Right kidney (tissue), 1 donor: ENCODE data around the gene PATJ.
"Not testable (repeated sequence)": the region's sequence is repeated elsewhere in the genome, so short reads cannot be mapped to it uniquely, and the experiment has no call there.

Experiments used
- DNase-seq: peaks from one replicate; pipeline ENCODE4 v3.0.0-alpha.2; 2016

Gene PATJ

DNA sequence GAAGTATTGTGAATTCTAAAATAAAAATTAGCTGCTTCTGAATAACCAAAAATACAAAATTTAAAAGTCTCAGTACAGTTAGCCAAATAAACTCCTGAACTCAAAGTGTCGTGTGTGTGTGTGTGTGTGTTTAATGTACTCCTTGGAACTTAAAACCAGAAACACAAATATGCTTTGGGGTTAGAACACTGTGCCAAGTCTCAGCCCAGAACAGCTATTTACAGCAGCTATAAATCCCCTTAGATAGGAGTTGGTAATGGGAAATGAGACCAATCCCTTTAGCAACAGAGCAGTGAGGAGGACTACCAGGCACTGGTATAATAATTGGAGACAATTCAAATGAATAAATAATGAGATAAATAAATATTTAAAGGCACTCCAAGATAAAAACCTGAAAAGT, 83.1 kb downstream of the PATJ start:
- no peak for DNase-seq

DNA sequence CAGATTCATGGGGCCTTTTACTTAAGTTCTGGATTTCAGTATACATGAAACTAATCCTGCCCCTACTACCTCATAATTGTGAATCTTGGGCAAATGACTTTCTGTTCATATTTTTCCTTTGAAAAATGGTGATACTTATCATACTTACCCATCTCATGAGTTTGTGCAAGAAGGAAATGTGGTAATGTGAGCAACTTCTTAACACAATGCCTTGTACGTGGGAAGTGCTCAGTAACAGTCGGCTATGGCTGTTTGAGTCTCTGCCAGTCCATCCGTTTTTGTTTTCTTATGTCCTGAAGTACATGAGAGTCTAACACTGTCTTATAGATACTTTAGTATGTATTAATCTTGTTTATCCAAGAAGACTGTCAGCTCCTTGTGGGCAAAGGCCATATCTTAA, 86.5 kb downstream of the PATJ start:
- DNase-seq = no peak

DNA sequence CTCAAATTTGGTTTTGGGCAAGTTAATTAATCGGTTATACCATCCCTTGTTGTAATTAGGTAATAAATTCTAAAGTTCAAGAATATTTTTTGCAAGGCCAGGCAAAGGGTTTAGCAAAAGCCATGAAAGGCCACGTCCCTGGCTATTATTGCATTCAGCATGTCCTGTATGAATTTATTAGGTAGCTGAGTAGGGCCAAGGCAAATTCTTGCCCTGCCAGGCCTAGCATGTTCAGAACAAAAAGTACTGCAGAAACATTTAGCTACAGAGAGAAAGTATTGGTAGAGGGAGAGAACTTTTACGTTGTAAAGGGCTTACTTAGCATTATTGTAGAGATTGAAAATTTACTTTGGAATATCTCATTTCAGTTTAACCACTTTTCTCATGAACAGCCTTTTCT, 94.4 kb downstream of the PATJ start:
- DNase-seq = no peak

DNA sequence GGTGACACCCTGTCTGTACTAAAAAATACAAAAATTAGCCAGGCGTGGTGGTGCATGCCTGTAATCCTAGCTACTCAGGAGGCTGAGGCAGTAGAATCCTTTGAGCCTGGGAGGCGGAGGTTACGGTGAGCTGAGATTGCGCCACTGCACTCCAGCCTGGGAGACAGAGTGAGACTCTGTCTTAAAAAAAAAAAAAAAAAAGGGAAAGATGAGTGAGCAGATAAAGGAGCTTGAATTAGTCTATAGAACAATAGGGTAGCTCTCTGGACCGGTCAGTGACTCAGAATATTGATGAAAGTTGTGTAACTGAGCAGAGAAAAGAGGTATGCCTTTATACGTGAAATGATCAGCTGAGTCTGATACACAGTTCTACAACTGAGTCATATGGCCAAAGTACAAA, 95.3 kb downstream of the PATJ start:
- DNase-seq = not testable (repeated sequence)

DNA sequence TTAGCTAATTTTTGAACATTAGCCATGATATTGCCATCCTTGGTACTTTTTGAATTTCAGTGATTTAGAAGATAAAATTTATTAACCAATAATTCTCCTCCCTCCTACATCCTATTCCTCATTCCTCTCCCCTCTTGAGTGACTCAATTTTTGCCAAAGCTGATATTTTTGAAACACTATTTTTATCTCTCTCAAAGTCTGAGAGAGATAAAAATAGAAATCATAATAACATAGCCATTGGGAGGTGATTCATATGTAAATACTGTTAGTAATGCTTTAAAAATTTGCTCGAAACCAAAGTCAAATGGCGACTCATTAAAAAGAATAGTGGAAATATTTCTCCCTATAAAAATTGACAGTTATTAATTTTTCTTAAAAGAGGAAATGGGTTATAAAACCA, 97.4 kb downstream of the PATJ start:
- no peak for DNase-seq

DNA sequence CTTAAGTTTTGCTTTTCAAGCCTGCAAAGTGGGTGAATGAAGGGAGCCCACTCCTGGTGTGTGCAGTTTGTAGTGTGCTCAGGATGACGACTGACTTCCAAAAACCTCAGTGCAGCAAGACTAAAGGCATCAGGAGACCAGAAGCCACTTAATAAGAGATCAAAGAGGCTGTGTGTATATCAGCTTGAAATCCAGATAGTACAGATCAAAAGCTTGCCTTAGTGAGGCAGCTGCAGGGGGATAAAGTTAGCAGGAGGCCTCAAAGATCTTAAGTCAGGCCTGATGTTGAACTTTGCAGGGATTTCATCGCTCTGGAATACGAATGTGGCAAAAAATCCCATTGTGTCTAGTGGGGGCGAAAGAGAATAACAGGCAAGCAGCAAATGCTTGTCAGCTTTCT, 99.8 kb downstream of the PATJ start:
- no peak for DNase-seq

DNA sequence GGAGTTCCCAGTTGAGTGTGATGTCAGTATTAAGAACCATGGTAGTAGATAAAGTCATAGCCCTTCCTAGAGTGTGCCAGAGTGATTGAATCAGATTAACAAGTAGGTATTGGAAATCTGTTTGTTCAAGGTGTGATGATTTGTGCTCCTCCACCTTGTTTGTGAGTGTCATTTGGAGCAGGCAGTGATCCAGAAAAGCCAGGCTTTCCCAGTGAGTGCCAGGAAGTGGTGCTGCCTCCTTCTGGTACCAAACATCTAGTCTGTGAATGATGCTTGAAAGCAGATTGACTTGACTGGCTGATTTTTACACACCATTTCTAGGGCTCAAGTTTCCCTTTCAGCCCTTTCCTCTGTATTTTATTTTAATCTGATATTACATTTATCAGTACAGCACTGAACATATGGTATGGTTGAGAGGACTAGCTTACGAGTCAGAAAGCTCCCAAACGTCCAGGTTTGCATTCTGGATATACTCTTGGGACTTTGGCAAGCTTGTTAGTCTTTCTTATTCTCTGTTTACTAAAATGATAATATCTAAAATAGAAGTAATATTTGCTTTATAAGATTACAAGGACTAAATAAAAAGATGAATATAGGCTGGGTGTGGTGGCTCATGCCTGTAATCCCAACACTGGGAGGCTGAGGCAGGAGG, 100.7 kb downstream of the PATJ start:
- no peak for DNase-seq

DNA sequence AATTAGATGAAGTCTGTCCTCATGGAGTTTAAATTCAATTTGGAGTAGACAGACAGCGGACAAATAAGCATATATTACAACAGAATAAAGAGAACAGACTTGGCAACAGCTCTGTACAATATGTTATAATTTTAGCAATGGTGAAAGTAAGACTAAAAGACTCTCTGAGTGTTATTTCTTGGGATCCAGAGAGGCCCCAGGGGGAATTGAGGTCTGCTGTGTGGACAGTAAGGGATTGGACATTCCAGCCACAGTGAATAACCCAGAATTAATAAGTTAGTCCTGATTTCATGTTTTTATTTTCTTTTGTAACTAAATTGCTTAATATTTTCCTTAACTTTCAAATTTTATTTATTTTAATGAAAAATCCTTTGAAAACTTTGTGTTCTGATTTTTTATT, 101.7 kb downstream of the PATJ start:
- DNase-seq = no peak

DNA sequence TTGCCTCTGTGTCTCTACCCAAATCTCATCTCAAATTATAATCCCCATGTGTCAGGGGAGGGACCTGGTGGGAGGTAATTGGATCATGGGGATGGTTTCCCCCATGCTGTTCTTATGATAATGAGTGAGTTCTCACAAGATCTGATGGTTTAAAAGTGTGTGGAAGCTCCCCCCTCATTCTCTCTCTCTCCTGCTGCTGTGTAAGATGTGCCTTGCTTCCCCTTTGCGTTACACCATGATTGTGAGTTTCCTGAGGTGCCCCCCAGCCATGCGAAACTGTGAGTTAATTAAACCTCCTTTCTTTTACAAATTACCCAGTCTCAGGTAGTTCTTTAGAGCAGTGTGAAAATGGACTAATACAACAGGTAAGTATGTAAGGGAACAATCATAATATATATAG, 102.4 kb downstream of the PATJ start:
- not testable (repeated sequence) for DNase-seq

DNA sequence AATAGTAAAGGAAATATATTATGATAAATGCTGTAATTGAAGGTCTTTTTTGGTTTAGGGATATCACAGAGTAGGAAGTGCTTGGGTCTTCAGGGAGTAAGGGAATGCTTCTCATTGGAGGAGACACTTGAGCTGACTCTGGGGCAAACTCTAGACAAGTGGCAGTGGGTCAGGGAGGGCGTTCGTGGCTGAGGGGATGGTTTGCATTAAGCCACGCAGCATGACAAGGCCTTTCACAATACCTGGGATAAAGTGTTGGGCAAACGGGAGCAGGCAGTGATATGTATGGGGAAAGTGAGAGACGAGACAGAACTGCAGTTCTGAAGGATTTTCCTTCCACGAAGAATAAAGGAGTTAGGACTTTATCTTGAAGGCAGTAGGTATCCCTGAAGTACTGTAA, 109.0 kb downstream of the PATJ start:
- no peak for DNase-seq

DNA sequence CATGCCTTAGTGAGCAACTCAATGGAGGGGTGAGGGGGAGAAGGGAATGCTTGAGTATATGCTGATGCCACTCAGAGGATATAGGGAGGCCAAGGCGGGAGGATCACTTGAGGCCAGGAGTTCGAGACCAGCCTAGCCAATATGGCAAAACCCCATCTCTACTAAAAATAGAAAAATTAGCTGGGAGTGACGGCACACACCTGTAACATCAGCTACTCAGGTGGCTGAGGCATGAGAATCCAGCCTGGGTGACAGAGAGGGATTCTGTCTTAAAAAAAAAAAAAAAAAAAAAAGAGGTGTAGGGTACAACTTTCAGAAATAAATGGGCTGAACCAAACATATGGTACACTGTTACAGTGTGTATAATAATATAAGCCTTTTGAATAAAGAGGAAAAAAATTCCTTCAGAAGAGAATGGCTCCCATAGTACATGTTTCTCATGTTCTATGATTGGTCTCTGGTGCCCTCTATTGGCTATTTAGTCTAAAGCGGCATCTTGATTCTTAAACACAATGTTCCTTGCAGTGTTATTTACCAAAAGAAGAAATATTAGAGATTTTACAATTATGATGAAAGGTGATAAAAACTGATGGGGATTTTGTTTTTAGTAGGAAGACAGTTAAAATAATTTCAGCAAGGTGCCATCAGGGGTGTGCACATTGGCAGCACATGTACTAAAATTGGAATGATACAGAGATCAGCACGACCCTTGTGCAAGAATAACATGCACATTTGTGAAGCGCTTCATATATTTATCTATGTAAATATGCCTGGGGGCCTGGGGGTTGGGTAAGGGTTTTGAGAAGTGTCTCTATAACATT, 109.8 kb downstream of the PATJ start:
- peak; percentile 11 for DNase-seq

DNA sequence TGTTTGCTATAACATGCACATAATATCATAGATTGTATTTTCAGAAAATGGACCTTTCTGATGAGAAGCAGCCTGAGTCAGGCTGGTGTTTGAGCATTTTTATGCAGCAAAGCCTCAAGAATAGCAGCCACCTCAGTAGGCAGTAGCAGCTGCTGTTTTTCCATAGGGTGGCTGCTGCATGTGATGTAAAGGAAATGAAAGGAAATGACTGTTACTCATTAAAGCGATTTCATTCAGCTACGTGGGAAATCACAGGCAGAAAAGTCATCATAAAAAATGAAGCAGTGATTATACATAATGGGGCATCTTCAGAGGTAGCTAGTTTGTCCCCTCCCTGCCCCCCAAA, 110.4 kb downstream of the PATJ start:
- no peak for DNase-seq

DNA sequence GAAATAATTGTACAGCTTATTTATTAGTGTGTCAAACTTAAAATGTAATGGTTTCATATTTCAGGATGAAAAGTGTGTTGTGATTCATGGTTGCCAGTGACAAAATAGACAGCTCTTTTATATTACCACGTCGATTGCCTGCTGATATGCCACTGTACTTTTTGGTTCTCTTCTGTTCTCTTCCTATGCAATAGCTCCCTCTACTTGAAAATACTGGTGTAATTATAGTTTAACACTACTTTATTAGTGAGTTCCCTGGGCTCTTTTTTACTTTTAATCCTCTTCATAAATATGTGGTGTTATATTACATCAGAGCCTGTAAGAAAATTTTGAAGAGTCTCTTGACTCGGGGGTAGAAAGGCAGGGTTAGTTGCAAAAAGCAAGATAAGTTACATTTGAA, 111.3 kb downstream of the PATJ start:
- no peak for DNase-seq

DNA sequence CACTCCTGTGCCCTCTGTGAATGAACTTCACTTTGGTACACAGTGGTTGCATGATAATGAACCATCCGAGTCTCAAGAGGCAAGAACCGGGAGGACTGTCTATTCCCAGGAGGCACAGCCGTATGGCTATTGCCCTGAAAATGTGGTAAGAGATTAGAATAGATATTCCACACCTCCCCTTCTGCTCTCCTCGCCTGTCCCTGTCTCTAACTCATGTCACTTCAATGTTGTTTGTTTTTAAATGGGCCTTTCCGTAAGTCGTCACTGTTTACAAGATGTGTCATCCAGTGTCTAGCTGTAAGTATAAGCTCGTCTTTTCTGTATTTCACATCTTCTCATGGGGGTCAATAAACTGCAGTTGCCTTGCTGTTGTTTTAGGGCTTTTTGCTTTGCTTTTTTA, 122.2 kb downstream of the PATJ start:
- DNase-seq = no peak

DNA sequence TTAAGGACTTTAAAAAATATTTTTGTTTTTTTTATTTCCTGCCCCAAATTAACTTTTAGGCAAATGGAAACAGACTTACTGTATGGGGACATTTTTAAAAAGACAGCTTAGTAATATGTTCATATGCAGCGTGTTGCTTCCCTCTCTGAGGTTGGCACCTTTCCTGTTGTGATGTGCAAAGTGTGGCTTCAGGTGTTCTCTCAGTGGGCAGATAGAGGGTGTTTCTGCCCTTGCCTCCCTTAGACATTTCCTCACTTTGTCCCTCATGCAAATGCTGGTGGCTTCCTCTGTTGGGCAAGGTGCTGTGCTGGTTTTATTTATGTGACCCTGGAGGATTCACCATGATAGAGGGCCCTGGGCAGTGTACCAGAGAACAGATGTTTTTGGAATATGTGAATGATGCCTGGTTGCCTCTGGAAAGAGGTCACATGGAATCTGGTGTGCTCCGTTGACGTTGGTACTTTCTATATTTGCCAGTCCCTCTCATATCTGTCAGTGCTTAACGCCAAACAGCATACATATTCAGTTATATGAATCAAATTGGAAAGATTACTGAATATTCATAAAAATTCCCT, 123.5 kb downstream of the PATJ start:
- no peak for DNase-seq

DNA sequence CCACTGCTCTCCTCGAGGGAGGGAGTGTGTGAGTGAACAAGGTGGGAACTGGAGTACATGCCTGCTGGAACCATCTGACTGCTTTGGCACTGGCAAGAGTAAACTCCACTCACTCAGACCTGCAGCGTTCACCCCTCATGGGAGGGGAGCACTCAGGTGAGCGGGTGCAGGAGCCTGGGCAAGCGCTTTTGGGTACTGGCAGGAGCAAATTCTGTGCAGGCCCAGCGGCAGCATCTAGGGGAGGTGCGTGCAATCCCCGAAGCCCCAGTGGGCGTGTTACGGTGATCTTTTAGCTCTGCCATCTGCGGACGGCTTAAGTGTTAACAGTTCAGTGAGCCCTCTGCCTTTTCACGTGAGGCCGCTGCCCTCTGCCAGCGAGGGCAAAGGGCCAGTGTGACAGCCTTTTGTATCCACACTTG, 127.4 kb downstream of the PATJ start:
- no peak for DNase-seq

DNA sequence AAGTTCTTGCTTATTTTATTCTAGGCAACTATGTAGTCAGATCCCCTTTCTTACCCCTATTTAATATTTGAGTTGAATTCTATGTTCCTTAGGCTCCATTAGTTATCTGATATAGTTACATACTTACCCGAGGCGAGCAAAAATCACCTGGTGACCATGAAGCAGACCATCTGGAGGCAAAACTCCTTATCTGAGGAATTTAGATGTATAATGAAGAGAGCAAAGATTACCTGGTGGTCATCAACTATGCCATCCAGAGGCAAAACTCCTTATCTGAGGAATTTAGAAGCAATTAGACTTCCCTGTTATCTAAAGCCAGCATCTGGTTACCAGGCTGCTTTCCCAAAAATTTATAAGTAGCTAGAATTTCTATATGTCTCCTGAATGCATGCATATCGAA, 129.9 kb downstream of the PATJ start:
- DNase-seq = no peak

DNA sequence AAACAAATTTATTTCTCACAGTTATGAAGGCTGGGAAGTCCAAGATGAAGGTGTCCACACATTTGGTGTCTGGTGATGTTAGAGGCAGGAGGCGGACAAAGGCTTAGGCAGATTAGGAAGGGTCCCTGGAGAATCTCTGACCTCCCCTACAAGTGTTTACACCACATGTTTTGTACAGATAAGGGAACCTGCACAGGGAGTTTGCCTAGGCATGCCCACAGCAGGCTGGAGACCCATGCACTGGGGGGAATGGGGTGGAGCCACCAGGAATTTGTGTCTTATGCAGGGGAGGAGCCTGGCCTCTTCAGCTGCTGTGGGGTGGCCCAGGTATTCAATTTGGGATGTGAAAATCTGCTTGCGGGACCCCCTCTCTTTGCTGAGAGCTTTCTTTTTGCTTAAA, 131.3 kb downstream of the PATJ start:
- DNase-seq = no peak

DNA sequence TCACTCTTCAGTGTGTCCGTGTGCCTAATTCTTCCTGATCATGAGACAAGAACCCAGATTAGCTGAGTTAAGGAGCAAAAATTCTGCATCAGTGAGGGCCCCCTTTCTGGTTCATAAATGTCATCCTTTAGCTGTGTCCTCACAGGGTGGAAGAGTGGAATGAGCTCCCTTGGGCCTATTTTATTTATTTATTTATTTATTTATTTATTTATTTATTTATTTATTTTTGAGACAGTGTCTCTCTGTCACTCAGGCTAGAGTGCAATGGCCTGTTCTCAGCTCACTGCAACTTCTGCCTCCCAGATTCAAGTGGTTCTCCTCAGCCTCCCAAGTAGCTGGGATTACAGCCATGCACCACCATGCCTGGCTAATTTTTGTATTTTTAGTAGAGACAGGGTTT, 131.7 kb downstream of the PATJ start:
- no peak for DNase-seq

DNA sequence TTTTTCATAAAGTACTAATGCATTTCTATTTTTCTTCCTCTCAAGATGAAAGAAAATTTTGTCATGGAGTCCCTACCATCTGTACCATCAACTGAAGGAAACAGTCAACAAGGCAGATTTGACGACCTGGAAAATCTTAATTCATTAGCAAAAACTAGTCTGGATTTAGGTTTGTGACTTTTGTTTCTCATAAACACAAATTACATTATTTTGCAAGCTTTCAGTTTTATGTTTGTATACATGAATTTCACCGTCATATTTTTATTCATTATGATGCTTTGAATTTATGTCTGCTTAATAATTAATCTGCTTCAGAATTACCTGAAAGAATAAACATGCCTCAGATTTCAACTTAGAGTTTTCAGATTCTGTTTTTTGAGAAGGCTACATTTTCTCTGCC, 132.9 kb downstream of the PATJ start:
- DNase-seq = no peak

DNA sequence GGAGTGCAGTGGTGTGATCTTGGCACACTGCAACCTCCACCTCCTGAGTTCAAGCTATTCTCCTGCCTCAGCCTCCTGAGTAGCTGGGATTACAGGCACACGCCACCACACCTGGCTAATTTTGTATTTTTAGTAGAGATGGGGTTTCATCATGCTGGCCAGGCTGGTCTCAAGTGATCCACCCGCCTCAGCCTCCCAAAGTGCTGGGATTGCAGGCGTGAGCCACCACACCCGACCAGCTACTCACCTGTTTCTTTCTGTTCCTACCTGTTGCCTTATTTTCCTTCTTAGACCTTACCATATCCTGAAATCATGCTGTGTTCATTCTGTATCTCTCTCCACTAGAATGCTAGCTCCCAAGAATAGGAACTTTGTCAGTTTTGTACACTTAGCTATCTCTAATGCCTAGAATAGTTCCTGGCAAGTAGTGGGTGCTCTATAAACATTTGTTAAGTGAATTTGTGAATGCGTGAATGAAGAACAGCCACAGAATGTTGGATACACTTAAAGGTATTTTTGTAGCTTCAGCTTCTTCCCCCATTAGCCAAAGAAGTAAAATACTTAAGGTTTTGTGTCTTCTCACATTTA, 137.7 kb downstream of the PATJ start:
- not testable (repeated sequence) for DNase-seq

DNA sequence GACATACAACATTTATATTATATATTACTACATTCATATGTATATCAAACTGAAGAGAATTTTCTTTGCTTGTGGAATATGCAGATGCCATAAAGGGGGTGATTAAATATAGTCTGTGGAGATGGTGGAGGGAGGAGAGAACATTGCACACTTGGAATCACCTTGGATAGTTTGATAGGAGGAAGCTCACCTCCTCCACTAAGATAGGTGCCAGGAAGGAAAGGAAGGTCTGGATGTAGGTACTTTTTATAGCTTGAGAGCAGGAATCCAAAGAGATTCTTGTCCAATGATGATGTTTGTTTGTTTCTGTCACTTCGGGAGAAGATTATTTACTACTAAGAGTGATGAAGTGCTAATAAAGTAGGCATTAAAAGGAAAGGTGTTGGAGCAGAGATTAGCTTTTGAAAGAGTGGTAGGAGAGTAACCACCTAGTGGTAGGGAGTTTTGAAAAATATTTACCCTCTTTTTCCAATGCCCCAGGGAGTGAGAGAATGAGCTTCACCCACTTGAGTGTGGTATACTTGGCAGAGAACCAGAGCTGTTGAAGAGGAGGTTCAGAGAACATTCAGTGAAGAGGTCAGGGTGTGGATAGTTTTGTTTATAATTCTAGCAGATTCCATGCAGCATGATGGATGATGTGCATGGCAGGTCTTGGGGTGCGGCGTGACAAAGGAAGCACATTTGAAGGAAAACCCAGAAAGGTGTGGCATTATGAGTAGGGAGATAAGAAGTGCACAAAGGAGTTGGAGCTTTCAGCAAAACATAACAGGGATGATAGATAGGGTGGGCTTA, 145.0 kb downstream of the PATJ start:
- DNase-seq = no peak
